DMS153 treated with DMSO at 0.1 percent for 48 hours (cell line): ENCODE data around the gene NBPF20.
"Not testable (repeated sequence)": the region's sequence is repeated elsewhere in the genome, so short reads cannot be mapped to it uniquely, and the experiment has no call there.

Source experiments
- DNase-seq: peaks from one replicate; lab custom pipeline; 2025; ENCODE audit not compliant: unreplicated experiment; lab: John Stamatoyannopoulos, UW

NBPF20 gene, protein sequence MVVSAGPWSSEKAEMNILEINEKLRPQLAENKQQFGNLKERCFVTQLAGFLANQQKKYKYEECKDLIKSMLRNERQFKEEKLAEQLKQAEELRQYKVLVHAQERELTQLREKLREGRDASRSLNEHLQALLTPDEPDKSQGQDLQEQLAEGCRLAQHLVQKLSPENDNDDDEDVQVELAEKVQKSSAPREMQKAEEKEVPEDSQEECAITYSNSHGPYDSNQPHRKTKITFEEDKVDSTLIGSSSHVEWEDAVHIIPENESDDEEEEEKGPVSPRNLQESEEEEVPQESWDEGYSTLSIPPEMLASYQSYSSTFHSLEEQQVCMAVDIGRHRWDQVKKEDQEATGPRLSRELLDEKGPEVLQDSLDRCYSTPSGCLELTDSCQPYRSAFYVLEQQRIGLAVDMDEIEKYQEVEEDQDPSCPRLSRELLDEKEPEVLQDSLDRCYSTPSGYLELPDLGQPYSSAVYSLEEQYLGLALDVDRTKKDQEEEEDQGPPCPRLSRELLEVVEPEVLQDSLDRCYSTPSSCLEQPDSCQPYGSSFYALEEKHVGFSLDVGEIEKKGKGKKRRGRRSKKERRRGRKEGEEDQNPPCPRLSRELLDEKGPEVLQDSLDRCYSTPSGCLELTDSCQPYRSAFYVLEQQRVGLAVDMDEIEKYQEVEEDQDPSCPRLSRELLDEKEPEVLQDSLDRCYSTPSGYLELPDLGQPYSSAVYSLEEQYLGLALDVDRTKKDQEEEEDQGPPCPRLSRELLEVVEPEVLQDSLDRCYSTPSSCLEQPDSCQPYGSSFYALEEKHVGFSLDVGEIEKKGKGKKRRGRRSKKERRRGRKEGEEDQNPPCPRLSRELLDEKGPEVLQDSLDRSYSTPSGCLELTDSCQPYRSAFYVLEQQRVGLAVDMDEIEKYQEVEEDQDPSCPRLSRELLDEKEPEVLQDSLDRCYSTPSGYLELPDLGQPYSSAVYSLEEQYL (N-terminal part only)

DNA sequence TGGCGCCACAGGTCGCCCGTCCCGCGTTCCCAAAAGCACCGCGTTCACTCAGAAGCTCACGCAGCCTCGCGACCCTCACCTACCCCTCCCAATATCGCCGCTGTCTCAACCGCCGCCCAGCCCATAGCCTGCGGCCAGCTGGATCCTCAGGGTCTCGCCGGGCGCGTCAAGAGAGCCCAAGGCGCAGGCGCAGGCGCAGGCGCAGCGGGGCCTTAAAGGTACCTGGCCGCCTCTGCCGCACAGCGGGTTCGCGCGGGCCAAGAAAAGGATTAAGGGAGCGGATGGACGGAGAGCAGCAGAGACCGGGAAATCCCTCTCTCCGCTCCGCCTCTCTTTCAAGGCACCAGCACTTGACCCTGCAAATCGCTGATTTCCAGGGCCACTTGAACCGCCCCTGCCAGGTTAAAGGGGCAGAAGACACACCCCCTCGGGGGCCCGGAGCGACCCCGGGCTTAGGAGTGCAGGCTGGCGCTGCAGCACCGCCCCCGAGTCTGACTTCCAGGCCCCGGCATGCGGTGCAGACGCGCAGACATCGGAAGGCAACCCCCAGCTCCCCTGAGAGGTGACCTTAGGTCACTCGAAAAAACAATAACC is at the start of gene NBPF20:
Gene NBPF20, minus strand, starts transcription at position 168 of the 594 bp plus-strand sequence. CDS start 20,331 bp downstream, outside the sequence.
- peak; percentile 87 for DNase-seq

DNA sequence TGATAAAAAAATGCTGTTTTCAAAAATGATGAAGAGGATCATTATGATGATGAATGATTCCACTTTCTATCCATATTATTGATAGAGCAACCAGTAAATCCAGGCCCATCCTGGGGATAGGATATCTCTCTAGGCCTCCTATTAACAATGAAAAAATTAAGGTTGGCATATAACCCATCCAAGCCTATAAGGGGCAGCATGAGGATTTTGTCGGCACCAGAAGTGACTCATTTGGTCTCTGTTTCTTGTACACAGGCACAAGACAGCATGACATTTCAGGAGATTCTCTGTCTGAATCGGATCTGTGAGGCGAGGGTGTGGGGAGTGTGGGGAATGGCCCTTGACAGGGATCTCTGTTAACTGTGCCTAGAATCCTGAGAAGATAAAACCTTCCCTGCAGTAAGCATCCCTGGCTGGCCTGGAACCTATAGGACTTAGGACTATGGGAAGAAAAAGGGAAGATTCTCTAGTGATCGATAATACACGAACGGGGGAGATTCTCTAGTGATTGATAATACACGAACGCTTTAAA is 49.5 kb upstream of the NBPF20 start:
- DNase-seq = not testable (repeated sequence)

DNA sequence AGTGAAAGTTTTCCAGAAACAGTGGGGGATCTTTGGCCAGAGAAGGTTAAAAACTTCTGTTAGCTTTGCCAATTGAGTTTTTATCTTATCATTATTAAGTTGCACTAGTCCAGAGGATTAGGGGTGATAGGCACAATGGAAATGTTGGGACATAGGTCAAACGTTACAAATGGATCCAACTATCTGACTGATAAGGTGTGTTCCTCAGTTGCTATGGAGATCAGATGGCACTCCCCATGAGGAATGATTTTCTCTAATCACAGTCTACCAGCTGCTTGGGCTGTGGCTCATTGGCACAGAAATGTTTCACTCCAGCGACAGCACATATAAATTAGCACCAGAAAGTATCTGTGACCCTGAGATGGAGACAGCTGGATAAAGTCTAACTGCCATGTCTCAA is 47.3 kb upstream of the NBPF20 start:
- not testable (repeated sequence) for DNase-seq

DNA sequence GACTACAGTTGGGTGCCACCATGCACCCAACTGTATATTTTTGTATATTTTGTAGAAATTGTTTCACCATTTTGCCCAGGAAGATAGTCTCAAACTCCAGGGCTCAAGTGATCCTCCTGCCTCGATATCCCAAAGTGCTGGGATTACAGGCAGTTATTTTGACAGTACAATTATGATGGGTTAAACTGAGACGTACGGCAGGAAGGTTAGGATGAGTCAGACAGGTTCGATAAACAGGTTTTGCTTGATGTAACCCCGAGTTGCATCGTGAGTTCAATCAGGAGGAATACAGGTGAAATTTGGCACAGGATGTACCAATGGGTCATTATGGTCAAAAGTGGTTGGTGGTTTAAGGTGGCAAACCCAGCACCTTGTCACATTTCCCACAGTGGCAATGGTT is 46.0 kb upstream of the NBPF20 start:
- not testable (repeated sequence) for DNase-seq

DNA sequence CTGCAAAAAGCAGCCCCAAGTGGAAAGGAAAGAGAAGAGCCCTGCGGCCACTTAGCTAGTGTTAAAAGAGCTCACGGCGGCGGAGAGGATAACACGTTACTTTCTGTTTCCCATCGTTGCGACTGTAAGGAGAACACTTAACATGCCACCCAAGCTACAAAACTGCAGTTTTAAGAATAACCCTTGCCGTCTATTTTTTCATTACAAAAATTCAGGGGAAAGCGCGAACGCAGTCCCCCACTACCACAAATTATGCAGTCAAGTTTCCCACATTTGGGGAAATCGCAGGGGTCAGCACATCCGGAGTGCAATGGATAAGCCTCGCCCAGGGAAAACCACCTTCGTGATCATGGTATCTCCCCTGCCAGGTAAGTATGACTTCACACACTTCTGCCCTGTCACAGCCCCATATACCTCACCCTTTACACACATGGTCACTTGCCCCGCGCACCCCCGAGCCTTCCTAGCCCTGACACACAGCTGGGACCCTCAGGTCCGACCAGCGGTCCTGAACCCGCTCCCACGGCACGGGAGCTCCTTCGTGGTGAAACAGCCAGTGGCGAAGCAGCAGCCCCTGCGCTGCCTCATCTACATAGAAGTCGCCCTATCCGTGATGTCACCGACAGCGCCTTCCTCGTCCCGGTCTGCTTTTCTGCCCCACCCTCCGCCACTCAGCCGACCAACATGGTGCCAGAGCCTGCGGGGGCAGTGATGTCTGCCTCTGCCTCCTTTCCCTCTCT is 40.2 kb upstream of the NBPF20 start:
- DNase-seq = peak; percentile 92

DNA sequence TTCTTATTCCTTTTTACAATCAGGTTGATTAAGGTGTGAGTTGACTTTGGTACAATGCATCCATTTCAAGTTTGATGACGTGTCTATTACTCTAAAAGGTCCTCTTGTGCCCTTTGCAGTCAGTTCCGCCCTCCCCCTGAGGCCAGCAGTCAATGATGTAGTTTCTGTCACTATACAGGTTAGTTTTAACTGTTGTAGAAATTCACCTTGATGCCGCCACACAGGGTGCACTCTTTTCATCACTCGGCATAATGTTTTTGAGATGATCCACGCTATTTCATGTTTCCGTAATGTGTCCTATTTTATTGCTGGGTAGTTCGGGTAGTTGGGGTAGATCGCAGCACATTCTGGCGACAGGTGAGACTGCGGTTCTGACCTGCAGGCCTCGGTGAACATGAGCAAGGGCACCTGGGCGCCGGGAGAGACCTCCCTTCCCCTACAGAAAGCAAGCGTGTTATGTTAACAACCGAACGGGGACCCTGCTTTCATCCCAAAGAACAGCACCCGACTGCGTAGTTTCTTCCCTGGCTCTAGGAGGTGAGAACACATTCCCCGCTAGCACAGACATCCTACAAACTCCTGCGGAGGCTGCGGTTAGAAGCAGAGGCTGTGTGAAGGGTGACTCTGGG is 39.4 kb upstream of the NBPF20 start:
- not testable (repeated sequence) for DNase-seq

DNA sequence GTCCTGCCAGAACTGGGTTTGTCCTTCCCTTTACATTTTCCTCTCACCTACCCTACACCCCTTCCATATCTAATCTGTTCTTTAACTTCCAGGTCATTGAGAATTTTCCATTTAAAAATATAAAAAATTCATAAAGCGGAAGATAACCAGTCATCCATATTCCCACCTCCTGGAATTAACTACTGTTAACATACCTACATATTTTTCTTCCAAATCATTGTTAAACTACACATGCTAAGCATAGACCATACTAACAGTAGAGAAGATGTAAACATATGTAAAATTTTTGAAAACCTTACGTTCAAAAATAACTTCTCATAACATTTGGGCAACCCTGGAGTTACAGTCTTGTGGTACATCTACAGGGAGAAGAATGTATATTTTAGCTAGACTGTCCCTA is 38.6 kb upstream of the NBPF20 start:
- DNase-seq = not testable (repeated sequence)

DNA sequence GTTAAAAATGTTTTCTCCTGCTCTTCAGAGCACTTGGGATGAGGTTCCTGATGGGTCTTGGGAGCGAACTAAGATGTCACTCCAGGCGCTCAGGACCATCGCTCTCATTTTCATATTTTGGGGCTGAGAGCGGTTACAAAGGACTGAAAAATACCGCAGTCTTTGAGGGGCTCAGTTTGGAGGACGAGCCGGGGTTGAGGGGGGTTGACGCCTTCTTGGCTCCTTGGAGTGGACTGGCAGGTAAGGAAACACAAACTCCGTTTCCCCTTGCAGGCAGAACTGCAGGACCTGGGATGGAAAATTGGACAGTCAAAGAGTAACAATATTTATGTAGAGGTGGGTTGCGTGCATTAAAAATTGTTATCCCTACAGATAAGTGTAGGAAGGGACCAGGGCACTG is 35.3 kb upstream of the NBPF20 start:
- not testable (repeated sequence) for DNase-seq

DNA sequence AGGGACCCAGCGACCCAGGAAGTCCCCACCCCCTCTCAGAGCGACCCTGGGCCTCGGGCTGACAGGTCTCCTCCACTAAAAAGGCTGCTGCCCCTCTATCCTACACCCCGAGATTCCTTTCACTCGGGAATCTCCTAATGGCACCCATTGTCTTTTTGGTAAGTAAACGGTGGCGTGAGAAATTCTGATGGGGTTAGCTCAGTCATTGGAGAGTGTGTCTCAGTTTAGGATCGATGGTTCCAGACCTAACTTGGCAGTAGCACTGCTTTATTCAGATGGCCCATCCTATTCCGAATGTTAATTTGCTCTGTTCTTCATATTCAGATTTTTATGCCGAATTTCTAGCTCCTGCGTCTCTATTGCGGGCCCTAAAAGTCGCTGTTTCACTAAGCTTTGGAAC is 34.6 kb upstream of the NBPF20 start:
- not testable (repeated sequence) for DNase-seq

DNA sequence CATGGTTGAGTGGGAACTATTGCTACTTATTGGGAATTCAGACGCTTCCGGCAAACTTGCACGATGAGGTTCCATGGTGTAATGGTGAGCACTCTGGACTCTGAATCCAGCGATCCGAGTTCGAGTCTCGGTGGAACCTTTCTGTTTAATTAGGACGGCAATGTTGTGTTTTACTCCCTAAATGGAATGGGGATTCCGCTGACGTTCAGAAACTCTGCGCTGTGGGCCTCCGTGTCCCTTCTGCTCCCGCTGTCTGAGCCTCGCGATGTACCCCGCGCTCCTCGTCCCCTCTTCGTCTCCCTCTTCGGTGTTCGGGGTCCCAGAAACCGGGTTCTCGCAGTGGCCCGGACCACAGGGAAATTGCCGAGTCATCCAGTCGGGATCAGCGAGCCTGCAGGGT is 34.2 kb upstream of the NBPF20 start:
- DNase-seq = not testable (repeated sequence)

DNA sequence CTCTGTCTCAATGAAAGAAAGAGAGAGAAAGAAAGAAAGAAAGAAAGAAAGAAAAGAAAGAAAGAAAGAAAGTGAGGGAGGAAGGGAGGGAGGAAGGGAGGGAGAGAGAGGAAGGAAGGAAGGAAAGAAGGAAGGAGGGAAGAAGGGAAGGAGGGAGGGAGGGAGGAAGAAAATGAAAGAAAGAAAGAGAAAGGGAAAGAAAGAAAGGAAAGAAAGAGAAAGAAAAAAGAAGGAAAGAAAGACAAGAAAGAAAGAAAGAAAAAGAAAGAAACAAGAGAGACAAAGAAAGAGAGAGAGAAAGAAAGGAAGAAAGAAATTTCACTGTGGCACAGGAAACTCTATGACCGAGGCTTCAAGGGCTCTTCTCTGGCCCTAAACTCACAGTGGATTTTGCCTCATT is 33.7 kb upstream of the NBPF20 start:
- not testable (repeated sequence) for DNase-seq

DNA sequence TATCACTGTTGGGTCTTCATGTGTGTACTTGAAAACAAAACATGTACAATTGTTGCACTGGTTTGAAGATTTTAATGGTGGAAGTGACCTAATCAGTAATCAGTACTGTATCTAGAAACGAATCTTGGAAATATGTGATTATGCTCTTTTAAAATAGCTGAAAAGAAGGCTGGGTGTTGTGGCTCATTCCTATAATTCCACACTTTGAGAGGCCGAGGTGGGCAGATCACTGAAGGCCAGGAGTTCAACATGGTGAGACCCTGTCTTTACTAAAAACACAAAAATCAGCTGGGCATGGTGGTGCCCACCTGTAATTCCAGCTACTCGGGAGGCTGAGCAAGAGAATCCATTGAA is 29.4 kb upstream of the NBPF20 start:
- DNase-seq = not testable (repeated sequence)

DNA sequence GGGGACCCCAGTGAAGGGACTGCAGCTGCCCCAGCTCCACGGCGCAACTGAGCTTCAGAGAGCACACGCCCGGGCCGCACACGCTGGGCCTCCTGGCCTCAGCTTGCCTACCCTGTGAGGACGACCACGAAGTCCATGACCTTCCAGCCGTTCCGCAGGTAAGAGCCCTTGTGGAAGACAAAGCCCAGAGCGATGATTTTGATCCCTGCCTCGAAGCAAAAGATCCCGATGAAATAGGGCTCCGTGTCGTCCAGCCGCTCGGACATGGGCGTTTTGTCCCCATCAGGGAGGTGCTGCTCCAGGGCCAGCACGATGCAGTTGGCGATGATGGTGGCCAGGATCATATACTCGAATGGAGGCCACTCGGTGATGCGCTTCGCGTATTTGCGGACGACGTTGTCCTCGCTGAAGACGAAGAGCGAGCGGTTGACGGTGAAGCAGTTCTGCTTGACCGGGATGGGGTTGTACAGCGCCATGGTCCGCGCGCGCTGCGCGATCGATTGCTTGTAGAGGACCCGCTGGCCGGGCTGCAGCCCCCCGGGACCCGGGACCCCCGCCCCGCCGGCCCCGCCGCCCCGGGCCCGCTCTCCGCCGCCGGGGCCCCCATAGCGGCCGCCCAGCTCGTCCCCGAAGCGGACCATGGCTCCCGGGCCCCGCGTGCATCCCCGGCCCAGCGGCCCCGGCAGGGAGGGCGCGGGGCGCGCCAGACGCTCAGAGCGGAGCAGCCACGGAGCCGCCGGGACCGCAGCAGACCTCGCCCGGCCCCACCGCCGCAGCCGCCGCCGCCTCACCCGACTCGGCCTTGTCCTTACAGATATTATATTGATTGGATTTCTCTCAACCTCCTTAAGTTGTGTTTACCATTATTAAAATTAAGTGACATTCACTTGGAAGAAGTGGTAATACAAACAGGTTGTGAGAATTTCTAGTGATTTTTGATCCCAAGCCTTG is 28.7 kb upstream of the NBPF20 start:
- DNase-seq = not testable (repeated sequence)

DNA sequence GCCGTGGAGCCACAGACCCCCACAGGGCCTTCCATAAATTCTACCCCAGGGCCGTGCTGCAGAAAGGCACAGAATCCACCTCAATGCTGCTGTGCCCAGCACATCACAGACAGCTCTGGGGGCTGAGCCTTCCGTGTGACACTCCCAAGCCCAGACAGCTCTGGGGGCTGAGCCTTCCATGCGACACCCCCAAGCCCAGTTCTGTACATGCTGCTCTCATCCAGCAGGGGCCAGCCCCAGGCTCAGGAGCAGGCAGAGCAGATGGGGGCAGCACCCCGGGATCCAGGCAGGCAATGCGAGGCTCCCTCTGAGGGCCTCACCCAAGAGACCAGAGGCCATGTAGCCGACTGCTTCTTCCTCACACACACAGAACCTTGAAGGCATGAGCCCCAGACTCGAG is 27.1 kb upstream of the NBPF20 start:
- not testable (repeated sequence) for DNase-seq

DNA sequence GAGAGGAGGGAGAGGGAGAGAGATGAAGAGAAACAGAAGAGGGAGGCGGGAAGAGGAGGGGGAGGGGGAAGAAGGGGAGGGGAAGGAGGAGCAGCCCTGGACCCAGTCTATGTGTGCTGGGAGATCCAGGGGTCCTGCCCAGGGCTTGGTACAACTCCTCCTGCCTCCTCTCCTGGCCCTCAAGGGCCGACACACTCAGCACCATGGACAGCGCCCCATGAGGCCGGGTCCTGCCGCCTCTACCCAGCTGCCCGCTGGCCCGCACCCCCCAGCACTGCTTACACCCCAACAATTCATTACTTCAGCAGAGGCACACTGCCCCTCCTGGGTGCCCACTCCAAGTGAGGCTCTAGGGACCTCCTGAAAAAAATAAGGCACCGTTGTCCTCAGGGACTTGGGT is 26.5 kb upstream of the NBPF20 start:
- DNase-seq = not testable (repeated sequence)

DNA sequence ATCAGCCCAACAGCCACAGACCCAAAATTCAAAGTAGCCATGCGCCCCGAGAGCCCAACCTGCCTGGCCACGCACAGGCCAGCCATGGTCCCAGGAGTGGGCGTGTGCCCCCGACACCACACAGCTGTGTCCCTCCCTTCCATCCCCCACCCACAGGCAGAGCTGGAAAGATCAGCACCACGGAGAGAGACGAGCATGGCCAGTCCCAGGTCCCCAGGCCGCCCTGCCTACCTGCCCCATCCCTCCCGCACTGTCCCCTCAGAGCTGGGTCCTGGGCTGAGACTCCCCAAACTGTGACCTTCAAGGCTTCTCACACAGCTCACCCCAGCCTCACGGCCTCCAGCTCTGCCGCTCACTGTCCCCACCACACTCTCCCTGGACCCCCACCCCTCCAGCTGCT is 19.8 kb upstream of the NBPF20 start:
- DNase-seq = not testable (repeated sequence)

DNA sequence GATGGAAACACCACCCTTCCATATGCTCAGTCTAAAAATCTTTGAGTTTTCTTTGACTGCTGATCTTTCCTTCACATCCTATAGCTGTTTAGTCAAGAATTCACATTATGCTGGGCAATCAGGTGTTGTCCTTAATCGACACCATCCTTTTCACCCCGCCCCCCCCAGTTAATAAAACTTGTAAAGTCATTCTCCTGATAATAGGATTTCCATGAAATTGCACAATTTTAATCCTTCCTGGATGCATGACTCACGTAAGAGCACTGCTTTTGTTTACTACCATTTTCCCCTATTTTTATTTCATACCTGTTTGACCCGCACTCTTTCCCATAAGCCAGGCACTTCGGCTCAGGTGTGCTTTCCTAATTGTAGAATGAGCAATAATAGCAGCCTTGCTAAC is 16.9 kb upstream of the NBPF20 start:
- DNase-seq = not testable (repeated sequence)

DNA sequence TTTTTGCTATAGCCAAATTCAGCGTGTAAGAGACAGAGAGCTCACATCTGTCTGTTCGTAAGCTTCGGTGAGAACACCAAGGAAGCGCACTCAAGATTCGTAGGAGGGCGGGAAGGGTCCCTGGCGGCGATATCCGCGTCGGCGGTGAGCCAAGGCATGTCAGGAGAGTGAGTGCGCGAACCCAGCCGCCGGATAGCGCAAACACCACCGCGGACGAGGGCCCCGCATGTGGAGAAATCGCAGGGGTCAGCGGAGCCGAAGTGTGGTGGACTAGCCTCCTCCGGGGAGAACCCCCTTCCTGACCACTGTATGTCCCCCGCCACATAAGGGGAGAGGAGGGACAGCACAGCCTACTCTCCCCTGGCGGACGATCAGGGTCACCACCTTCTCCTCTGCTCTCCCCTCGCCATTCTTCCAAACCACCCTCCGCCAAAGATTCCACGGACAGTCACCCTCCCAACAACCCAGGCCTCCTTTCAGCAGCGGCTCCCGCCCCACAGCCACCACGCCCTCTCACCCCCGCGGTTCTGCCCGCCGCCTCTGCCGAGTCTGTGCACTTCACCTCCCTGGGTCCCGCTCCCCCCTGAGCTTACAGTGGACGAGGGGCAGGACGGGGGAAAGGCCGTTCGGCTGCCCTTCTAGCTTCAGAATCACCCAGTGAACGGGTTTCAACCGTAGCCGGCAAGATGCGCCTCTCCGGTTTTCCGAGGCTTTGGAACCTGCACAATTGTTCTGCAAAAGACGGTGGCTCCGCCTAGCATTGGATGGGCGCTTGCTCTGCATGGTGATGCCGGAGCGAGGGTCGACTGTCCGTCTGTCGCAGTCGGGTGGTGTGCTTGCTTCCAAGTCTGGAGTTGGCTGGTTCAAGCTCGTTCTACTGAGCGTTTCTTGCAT is 6.2 kb upstream of the NBPF20 start:
- DNase-seq = not testable (repeated sequence)
